Loucy (cell line): ENCODE results near the gene CDK6.
A peak's percentile ranks its signal among the peaks of the same experiment; 100 is the strongest.

Experiments
- CTCF ChIP-seq: fragments of 200-600 bp; sonication (generic); conservative IDR thresholded peaks from 2 replicates; pipeline ENCODE4 v1.5.1; 2014; ENCODE audit warnings: mild to moderate bottlenecking, antibody characterized with exemption, low read length
- EZH2phosphoT487 ChIP-seq: fragments of 200-600 bp; IDR thresholded peaks from 2 replicates; pipeline ENCODE4 v1.6.1; 2018; ENCODE audit warnings: antibody characterized with exemption, mild to moderate bottlenecking, moderate library complexity, borderline replicate concordance

- TF ChIP-seq CTCF: peak; percentile 87
- TF ChIP-seq EZH2phosphoT487: no peak
Observed at GRCh38 chr7:92621026-92621540, 215.3 kb downstream of the CDK6 start.
